ENCODE results near the gene CDON.

The CDON gene

GRCh38 chr11:125954123-125954944 is 108.3 kb downstream of the CDON start:
- DNase-seq, result no peak

GRCh38 chr11:125953401-125953935 is 109.2 kb downstream of the CDON start:
- DNase-seq, result no peak

GRCh38 chr11:125952973-125953372 is 109.7 kb downstream of the CDON start:
- no peak for DNase-seq

GRCh38 chr11:125952559-125952958 is 110.1 kb downstream of the CDON start:
- no peak for DNase-seq

GRCh38 chr11:125951731-125952130 is 110.9 kb downstream of the CDON start:
- no peak for DNase-seq

GRCh38 chr11:125950696-125951651 is 111.7 kb downstream of the CDON start:
- no peak for DNase-seq

- no peak for DNase-seq
These were observed 112.5 kb downstream of the CDON start for GRCh38 chr11:125950178-125950490.

- DNase-seq, result no peak
These were observed 113.1 kb downstream of the CDON start for GRCh38 chr11:125949271-125950177.

- no peak for DNase-seq
These were observed 114.2 kb downstream of the CDON start for GRCh38 chr11:125948278-125949051.

- no peak for DNase-seq
These were observed 115.0 kb downstream of the CDON start for GRCh38 chr11:125947419-125948277.

- DNase-seq, result no peak
These were observed 115.8 kb downstream of the CDON start for GRCh38 chr11:125946712-125947418.

- no peak for DNase-seq
These were observed 116.7 kb downstream of the CDON start, which contains the start of gene VSIG10L2 for GRCh38 chr11:125945797-125946520. Gene VSIG10L2, plus strand, starts transcription at chr11:125946044. Its CDS starts 12 bp downstream, at chr11:125946056.

GRCh38 chr11:125945011-125945796 is 117.5 kb downstream of the CDON start:
- DNase-seq, result no peak

- DNase-seq, result no peak
These were observed 118.2 kb downstream of the CDON start for GRCh38 chr11:125944350-125945010.

- no peak for DNase-seq
These were observed 118.9 kb downstream of the CDON start for GRCh38 chr11:125943661-125944349.

GRCh38 chr11:125942771-125943428 is 119.8 kb downstream of the CDON start:
- no peak for DNase-seq
